SH-SY5Y (cell line): ENCODE data around the gene MXRA8.

ENCODE experiments used
- GATA2 ChIP-seq: IDR thresholded peaks from 2 replicates; pipeline ENCODE4 v1.6.1; 2011; ENCODE audit warnings: mild to moderate bottlenecking, low read depth, low read length
- GATA3 ChIP-seq: IDR thresholded peaks from 2 replicates; pipeline ENCODE4 v1.6.1; 2011; ENCODE audit warnings: low read depth, mild to moderate bottlenecking, low read length, moderate library complexity

DNA sequence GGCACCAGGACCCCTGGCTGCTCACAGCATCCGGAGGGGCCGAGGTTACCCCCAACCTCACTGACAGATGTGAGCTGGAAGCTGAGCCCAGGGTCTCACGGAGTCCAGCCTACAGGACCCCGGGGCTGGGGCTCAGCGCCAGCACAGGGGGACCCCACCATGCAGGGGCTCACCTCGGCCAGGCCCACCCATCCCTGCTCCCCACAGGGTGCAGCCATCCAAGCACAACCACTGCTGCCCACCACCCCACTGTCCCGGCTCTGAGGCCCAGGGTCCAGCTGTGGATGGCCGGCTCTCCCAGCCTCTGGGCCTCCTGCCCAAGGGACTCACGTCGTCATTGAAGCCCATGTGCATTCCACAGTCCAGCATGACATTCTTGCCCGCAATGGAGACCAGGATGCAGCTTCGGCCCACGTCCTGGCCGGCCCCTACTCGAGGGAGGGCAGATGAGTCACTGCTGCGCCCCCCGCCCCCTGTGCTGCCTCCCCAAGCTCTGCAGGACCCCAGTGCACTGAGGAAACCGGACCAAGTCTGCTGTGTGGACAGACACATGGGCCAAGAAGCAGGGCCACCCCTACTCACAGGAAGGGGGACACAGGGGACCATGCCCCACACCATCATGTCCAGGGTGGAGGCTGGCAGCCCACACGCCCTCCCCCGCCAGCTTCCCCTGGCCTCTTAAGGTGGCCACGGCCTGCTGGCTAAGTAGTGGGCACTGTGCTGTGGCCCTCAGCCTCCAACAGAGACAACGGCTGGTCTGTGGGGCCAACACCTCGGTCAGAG lies 37.5 kb downstream of the MXRA8 start:
- TF ChIP-seq GATA2 (no peak), GATA3 (no peak)
